Measurements from ENCODE around the gene RNASE13. TPM values are rescaled to one million over a fixed set of nuclear protein-coding genes. Genes with fewer than 3 reads are reported as not detected.
"Not testable (repeated sequence)": the region's sequence is repeated elsewhere in the genome, so short reads cannot be mapped to it uniquely, and the experiment has no call there.

The RNASE13 gene
- total RNA-seq, 2 donors from 2014 or later = not detected

DNA sequence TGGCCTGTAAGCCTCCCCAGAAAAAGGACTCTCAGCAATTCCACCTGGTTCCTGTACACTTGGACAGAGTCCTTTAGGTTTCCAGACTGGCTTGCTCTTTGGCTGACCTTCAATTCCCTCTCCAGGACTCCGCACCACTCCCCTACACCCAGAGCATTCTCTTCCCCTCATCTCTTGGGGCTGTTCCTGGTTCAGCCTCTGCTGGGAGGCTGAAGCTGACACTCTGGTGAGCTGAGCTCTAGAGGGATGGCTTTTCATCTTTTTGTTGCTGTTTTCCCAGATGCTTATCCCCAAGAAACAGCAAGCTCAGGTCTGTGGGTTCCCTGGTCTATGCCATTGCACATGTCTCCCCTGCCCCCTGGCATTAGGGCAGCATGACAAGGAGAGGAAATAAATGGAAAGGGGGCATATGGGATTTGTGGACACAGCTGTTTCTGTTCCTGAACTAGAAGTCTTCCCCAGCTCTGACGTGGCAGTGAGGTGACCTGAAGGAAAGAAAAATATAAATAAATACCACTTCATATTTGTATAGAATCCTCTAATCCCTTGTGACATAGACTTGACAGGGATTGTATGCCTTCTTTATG, 8.9 kb upstream of the RNASE13 start:
- Mint-ChIP-seq H3K36me3 (ENCODE audit: low read depth) (peaks cover 4% of the 10 kb centered on the region), H3K27me3 (peaks cover 22% of the 10 kb centered on the region), H3K27ac (peak overlapping the region; percentile 92), H3K4me1 (peaks cover 34% of the 10 kb centered on the region), H3K4me3 (no peak overlapping the region)
- no peak for DNase-seq
- ATAC-seq = no peak
- no peaks in the 10 kb centered on the region for H3K9me3 ChIP-seq (ENCODE audit: control insufficient read depth, low read length, poor library complexity, severe bottlenecking)

DNA sequence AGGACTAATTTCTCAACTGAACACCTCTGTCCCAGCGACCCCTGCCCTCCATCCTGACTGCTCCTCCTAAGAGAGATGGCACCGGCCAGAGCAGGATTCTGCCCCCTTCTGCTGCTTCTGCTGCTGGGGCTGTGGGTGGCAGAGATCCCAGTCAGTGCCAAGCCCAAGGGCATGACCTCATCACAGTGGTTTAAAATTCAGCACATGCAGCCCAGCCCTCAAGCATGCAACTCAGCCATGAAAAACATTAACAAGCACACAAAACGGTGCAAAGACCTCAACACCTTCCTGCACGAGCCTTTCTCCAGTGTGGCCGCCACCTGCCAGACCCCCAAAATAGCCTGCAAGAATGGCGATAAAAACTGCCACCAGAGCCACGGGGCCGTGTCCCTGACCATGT, 8.3 kb upstream of the RNASE13 start:
- ATAC-seq = no peak
- peak overlapping the region; percentile 92 for H3K27ac Mint-ChIP-seq

DNA sequence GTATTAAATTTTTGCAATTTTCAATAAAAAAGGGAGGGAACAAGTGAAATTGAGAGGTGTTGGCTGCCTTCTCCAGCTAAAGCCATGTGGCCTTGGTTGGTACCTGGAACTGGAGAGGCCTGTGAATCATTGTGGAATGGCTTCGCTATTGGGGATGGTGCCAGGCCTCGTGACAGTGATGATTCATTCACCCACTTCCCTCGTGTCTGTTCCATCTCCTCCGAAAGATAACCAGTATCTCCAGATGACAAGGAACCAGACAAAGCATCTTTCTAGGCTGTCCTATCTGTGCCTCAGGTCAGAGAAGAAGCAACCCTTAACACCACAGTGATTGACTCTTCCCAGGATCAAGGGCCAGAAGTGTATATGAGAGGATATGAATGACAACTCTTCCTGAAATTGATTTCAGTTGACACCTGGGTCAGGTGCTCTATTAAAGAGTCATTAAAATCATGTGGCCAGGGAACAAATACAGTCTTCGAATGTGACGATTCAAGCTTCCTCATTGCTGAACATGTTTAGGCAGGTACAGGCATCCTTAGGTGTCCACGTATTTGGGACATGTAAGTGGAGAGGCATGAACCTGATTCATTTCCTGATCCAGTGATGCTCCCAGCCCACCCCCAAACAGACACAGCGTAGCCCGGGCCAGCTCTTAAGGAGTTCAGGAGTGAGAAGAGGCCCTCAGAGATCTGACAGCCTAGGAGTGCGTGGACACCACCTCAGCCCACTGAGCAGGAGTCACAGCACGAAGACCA, 7.2 kb upstream of the RNASE13 start, which contains the start of gene RNASE7:
TSS of gene RNASE7 (plus strand) at position 687 of the 758 bp plus-strand sequence. CDS start 631 bp downstream, outside the sequence.
- ATAC-seq = no peak
- DNase-seq = no peak
- no peaks in the 10 kb centered on the region for H3K9me3 ChIP-seq (ENCODE audit: control insufficient read depth, low read length, poor library complexity, severe bottlenecking)
- Mint-ChIP-seq H3K27me3 (peaks cover 17% of the 10 kb centered on the region), H3K4me1 (peaks cover 34% of the 10 kb centered on the region), H3K27ac (peak within 1 kb of the TSS; percentile 92), H3K36me3 (ENCODE audit: low read depth) (peaks cover 4% of the 10 kb centered on the region), H3K4me3 (no peak within 1 kb of the TSS)

More for the DNA sequence above, 8.3 kb upstream of the RNASE13 start:
- H3K27me3 Mint-ChIP-seq = peaks cover 17% of the 10 kb centered on the region
- H3K9me3 ChIP-seq (ENCODE audit: control insufficient read depth, low read length, poor library complexity, severe bottlenecking) = no peaks in the 10 kb centered on the region
- peaks cover 34% of the 10 kb centered on the region for H3K4me1 Mint-ChIP-seq
- no peak for DNase-seq
- H3K4me3 Mint-ChIP-seq = no peak overlapping the region
- H3K36me3 Mint-ChIP-seq (ENCODE audit: low read depth) = peaks cover 4% of the 10 kb centered on the region

DNA sequence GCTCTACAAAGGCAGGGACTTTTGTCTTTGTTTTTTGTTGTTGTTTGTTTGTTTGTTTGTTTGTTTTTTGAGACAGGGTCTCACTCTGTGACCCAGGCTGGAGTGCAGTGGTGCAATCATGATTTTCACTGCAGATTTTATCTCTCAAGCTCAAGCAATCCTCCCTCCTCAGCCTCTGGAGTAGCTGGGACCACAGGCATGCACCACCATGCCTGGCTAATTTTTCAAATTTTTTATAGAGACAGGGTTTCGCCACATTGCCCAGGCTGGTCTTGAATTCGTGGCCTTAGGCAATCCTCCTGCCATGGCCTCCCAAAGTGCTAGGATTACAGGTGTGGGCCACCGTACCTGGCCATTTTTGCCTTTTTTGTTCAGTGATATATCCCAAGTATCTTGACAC, 6.3 kb upstream of the RNASE13 start:
- not testable (repeated sequence) for H3K9me3 ChIP-seq (ENCODE audit: control insufficient read depth, low read length, poor library complexity, severe bottlenecking); H3K4me3 Mint-ChIP-seq; H3K27ac Mint-ChIP-seq

DNA sequence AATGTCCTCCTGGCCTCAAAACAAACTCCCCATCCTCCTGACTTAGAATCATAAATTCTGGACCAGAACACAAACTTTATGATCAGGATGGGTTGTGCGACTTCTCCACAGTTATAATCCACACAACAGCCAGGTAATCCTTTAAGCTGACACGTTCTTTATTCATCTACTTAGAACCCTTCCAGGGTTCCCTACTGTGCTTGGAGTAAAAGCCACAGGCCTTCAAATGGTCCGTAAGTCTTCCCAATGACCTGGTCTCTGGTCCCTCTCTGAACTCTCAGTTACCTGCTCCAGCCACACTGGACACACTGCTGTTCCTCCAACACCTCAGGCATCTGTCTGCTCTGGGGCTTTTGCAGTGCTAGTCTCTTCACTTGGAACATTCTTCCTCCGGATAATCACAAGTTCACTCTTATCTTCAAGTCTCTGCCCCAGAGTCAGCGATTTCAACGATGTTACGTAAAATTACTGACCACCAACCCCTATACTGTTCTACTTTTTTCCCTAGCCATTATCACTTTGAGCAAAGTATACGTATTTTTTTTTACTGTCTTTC, 5.8 kb upstream of the RNASE13 start:
- no peak for ATAC-seq
- no peak overlapping the region for H3K27ac Mint-ChIP-seq

More for the DNA sequence above, 6.3 kb upstream of the RNASE13 start:
- peaks cover 17% of the 10 kb centered on the region for H3K27me3 Mint-ChIP-seq
- DNase-seq; ATAC-seq; H3K36me3 Mint-ChIP-seq (ENCODE audit: low read depth): not testable (repeated sequence)
- peaks cover 34% of the 10 kb centered on the region for H3K4me1 Mint-ChIP-seq

DNA sequence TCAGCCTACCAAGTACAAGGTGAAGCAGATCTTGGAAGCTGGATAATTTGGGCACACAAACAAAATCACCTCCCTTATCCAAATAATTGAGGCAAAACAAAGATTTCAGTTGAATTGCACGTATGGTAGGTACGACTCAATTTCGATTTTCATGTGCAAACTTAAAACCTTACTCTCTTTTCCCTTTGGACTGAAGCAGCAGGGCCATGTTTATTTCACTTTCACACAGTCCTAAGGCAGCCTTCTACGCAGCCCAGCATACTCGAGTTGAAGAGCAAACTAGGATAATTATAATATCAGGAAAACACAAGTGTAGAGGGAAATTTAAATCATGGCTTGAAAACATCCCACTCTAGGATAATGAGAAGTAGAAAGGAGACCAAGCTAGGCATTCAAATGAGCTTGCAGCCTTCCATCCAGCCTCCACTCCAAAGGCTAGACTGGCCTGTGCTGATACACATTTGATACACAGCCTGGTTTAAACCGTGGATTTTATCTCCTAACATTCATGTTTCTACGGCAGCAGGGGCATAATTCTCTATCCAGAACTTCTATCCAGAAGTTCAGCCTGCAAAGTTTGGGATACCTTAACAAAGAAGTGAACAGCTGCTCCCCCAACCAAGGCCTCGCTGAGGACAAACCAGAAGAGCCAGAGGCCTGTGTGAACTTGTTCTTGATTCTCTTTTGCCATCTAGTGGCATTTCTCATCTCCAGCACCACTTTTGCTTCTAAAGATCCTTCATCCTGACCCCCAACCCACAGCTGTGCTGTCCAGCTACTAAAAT, 5.2 kb upstream of the RNASE13 start:
- ATAC-seq (peak; percentile 63), DNase-seq (no peak)
- Mint-ChIP-seq H3K4me3 (no peak overlapping the region), H3K36me3 (ENCODE audit: low read depth) (peaks cover 4% of the 10 kb centered on the region), H3K4me1 (peaks cover 29% of the 10 kb centered on the region), H3K27ac (no peak overlapping the region), H3K27me3 (peaks cover 20% of the 10 kb centered on the region)
- no peaks in the 10 kb centered on the region for H3K9me3 ChIP-seq (ENCODE audit: control insufficient read depth, low read length, poor library complexity, severe bottlenecking)

More for the DNA sequence above, 5.8 kb upstream of the RNASE13 start:
- no peak for DNase-seq
- H3K9me3 ChIP-seq (ENCODE audit: control insufficient read depth, low read length, poor library complexity, severe bottlenecking) = no peaks in the 10 kb centered on the region
- Mint-ChIP-seq H3K4me1 (peaks cover 34% of the 10 kb centered on the region), H3K36me3 (ENCODE audit: low read depth) (peaks cover 4% of the 10 kb centered on the region), H3K27me3 (peaks cover 21% of the 10 kb centered on the region), H3K4me3 (no peak overlapping the region)

DNA sequence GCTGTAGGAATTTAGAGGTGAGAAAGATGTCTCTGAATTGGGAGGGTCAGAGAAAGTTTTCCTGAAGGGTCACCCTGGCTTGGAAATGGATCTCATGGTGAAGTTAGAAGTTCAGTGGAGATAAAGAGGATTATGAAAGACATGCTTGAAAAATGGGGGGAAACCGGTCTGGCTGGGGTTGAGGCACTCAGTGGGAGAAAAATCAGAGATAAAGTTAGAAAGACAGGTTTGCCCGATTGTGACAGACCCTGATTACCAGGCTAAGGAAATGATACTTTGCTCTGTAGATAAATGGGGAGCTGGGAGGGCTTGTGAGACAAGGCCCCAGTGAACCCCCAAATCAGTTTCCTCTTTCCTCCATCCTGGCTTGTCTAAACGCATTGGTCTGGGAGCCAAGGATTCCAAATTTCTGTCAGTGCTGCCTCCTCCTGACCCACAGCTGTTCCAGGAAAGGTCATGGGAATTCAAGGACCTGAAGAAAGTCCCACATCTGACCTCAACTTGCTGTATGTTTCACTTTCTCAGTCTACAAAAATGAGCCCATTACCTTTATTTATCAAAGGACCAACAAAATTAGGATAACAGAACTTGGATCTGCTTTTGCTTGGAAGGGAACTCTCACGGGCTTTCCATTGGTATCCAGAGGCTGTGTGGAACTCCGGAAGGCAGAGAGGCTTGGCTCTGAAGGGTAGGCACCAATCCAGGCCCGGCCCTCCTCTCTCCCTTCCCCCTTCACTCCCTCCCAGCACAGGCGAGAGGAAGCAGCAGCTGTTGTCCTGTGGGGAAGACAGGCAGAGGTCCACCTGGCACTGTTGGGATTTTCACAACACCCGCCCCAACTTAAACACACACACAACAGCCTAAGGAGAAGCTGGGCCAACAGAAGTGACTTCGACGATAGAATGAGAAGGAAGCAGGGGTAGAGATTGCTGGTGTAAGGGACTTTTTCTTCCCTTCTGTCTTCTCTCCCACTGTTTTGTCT, 4.1 kb upstream of the RNASE13 start:
- Mint-ChIP-seq H3K4me1 (peaks cover 21% of the 10 kb centered on the region), H3K4me3 (no peak overlapping the region), H3K36me3 (ENCODE audit: low read depth) (peaks cover 4% of the 10 kb centered on the region), H3K27me3 (peaks cover 15% of the 10 kb centered on the region), H3K27ac (no peak overlapping the region)
- no peaks in the 10 kb centered on the region for H3K9me3 ChIP-seq (ENCODE audit: control insufficient read depth, low read length, poor library complexity, severe bottlenecking)
- no peak for ATAC-seq
- DNase-seq = no peak

DNA sequence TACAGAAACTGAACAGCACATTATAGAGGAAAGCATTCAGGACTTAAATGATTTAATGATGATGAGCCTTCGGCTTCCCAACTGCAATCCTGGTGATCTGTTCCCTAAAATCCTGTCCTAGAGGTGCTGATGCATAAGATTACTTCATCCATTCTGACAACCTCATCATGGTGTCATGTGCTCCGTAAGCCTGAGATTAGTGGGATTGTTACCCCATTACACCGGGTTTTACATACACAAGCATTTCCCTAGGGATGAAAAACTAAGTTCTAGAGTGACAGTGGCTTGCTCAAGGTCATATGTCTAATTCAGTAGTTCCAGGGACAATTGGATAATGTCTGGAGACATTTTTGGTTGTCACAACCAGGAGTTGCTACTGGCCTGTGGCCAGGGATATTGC, 2.5 kb upstream of the RNASE13 start:
- no peak overlapping the region for H3K4me3 Mint-ChIP-seq
- ATAC-seq (no peak), DNase-seq (no peak)
- H3K4me1 Mint-ChIP-seq = peaks cover 7% of the 10 kb centered on the region
- no peaks in the 10 kb centered on the region for H3K9me3 ChIP-seq (ENCODE audit: control insufficient read depth, low read length, poor library complexity, severe bottlenecking)
- peaks cover 20% of the 10 kb centered on the region for H3K27me3 Mint-ChIP-seq
- H3K27ac Mint-ChIP-seq = no peak overlapping the region
- peaks cover 2% of the 10 kb centered on the region for H3K36me3 Mint-ChIP-seq (ENCODE audit: low read depth)

DNA sequence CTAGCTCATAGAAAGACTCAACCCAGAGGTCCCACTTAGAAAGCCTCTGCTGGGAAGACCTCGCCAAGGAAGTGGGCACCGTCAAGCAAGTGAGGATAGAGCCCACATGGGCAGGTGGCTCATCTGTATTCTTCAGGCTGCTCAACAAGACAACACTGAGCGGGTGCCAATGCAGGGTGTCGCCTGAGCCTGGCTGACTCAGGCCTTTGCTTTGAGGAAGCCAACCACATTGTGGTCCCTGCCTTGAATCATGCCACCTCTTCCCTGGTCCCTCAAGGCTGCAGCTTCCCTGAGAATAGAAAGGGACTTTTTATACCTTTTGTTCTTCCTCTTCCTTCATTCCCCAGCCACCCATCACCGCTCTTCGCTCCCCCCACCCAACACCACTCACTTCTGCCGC, 2.1 kb upstream of the RNASE13 start:
- Mint-ChIP-seq H3K4me3 (no peak overlapping the region), H3K36me3 (ENCODE audit: low read depth) (peaks cover 2% of the 10 kb centered on the region), H3K4me1 (peaks cover 6% of the 10 kb centered on the region), H3K27me3 (peaks cover 20% of the 10 kb centered on the region), H3K27ac (no peak overlapping the region)
- DNase-seq = no peak
- H3K9me3 ChIP-seq (ENCODE audit: control insufficient read depth, low read length, poor library complexity, severe bottlenecking) = no peaks in the 10 kb centered on the region
- ATAC-seq = no peak

DNA sequence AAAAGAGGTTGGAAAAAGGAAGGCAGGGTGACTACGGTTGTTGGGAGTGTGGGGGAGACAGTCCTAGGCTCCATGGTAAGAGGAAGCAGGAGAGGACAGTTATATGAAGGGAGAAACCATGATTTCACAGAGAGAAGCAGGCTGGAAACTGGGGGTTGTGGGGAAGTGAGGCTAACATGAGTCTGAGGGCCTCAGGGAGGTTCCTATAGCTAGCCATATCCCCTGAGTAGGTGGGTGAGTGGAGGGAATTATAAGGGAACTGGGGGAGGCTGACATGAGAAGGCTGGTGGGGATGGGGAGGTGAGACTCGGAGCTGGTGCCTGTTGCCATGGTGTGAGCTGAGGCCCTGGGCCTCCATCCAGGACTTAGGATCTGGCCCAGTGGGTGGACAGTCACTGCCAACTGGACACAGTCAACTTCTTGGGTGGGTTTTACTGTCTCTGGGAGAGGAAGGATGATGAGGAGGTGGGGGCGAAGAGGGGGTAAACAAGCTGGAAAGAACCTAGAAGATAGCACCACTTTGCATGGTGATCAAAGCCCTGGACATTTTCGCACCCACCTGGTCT, 1.4 kb downstream of the RNASE13 start:
- Mint-ChIP-seq H3K27me3 (peaks cover 24% of the 10 kb centered on the region), H3K4me3 (no peak overlapping the region), H3K36me3 (ENCODE audit: low read depth) (peaks cover 2% of the 10 kb centered on the region), H3K4me1 (peaks cover 2% of the 10 kb centered on the region), H3K27ac (no peak overlapping the region)
- no peak for ATAC-seq
- no peaks in the 10 kb centered on the region for H3K9me3 ChIP-seq (ENCODE audit: control insufficient read depth, low read length, poor library complexity, severe bottlenecking)
- DNase-seq = no peak

DNA sequence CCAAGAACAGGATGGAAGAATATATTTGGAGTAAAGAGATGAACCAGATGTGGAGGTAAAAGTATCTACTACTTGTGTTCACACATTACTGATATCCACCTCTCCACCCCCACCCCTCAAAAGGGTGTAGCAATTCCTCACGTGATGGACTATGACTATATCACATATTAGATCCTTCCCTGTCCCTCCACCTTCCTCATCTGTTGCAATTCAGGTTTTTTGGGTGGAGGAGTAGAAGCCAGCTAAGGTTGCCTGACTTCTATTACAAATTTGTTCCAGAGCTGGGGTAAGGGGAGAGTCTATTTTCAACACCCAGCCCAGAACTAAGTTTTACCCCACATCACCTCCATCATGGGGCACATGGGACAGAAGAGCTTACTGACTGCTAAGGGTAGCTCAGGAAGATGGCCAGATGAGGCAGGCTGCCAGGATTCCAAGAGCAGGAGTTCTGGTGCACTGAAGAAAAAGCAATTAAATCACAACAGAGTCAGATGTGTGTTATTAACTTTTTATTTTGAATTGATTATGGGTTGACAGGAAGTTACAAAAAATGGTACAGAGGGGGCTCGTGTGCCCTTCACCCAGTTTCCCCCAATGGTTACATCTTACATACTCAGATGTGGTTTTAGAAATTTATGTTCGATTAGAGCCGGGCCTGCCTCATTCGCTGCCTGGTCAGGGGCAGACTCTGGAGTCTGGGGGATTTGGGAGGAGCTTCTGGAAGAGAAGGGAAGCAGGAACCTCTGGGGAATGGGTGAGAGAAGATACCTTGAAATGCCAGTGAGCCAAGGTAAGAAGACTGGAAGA, 2.1 kb downstream of the RNASE13 start:
- peaks cover 2% of the 10 kb centered on the region for H3K36me3 Mint-ChIP-seq (ENCODE audit: low read depth)
- ATAC-seq (no peak), DNase-seq (no peak)
- no peak overlapping the region for H3K27ac Mint-ChIP-seq
- peaks cover 24% of the 10 kb centered on the region for H3K27me3 Mint-ChIP-seq
- H3K4me1 Mint-ChIP-seq = peaks cover 2% of the 10 kb centered on the region
- no peak overlapping the region for H3K4me3 Mint-ChIP-seq
- no peaks in the 10 kb centered on the region for H3K9me3 ChIP-seq (ENCODE audit: control insufficient read depth, low read length, poor library complexity, severe bottlenecking)

Data from T-helper 17 cell (primary cell).